GM21576 (cell line): ENCODE results near the gene NLK.
"Not testable (repeated sequence)": the region's sequence is repeated elsewhere in the genome, so short reads cannot be mapped to it uniquely, and the experiment has no call there.

ENCODE experiments used
- ATAC-seq: cut with Tn5 transposase; IDR thresholded peaks from one replicate; pipeline ENCODE4 v1.9.1; 2021; ENCODE audit warnings: mild to moderate bottlenecking, moderate library complexity; ENCODE audit not compliant: unreplicated experiment

NLK gene

DNA sequence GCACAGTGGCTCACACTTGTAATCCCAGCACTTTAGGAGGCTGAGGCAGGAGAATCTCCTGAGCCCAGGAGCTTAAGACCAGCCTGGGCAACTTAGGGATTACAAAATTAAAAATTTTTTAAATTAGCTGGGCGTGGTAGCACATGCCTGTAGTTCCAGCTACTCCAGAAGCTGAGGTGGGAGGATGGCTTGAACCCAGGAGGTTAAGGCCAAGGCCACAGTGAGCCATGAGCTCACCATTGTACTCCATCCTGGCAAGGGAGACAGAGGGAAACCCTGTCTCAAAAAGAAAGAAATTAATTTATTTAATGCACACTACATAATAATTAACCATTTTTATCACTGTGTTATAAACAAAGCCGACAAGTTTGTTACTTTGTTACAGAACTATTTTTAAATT lies 145.5 kb downstream of the NLK start:
- ATAC-seq: no peak

DNA sequence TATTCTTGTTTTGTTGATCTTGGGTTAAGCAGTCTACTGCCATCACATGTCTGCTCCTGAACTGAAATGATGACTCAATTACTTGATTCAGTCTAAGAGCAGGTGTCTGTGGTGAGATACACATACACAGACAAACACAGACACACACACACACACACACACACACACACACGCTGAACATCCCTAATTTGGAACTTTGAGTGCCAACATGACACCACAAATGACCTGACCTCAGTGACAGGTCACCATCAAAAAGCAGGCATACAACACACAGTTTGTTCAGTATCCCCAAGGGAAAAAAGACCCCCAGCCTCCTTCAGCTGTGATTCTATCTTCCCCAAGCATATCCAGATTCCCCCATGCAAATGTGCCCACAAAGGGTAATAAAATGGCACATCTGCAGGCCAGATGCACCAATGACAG lies 146.4 kb downstream of the NLK start:
- ATAC-seq: no peak

DNA sequence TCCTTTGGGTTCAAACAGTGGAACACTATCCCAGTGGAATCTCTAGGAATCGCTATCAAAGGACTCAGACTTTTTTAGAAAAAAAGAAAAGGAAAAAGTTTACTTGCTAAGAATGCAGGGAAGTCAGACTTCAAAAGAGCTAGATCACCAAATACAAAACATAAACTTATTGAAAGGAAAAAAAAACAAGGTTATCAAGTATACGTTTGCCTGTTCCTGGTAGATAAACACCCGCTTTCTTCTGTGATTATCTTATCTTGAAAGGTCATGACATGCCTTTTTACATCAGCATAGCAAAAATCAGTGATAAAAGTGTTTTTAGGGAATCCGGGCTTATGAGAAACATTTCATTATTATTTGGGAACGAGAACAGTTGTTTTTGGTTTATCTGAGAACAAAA lies 147.2 kb downstream of the NLK start:
- ATAC-seq: no peak

DNA sequence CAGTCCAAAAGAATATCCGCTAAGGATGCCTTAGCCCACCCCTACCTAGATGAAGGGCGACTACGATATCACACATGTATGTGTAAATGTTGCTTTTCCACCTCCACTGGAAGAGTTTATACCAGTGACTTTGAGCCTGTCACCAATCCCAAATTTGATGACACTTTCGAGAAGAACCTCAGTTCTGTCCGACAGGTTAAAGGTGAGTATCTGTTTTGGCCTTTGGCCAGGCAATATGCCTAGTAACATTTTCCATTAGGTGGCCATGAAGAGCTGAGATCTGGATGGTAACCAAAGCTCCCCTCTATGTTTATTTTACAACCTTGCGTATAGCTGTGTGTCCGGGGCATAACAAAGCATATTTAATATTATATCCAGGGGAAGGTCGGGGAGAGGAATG lies 148.5 kb downstream of the NLK start:
- no peak for ATAC-seq

DNA sequence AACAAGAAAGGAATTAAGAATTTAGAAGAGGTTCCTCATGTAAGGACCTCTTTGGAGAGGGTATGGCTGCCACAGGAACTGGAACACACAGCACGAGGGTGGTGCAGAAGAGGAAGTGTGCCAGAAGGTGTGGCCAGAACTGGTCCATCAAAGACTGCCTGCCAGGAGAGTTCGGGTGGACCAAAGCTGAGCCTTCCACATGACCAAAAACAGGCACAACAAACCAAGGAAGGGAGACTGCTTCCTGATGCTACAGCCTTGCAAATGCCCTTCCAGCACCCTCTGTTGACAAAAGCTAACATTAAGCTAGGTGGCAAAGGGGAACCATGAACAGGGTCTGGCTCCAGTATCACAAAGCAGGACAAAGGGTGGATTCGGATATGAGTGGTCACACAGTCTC lies 150.8 kb downstream of the NLK start:
- ATAC-seq: no peak

DNA sequence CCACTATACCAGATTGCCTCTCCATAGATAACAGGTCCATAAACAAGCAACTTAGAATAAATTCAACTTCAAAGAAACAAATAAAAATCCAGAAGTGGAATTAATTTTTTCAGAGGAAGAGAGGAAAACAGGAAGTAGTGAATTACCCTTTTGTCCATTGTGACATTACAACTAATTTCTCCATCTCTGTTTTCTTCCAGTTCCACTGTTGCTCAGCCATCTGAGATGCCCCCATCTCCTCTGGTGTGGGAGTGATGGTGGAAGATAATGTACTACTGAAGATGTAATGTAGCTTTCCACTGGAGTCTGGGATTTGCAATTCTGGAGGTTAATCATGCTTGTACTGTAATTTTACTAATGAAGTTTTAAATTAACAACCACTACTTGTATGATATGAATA lies 151.9 kb downstream of the NLK start:
- no peak for ATAC-seq

DNA sequence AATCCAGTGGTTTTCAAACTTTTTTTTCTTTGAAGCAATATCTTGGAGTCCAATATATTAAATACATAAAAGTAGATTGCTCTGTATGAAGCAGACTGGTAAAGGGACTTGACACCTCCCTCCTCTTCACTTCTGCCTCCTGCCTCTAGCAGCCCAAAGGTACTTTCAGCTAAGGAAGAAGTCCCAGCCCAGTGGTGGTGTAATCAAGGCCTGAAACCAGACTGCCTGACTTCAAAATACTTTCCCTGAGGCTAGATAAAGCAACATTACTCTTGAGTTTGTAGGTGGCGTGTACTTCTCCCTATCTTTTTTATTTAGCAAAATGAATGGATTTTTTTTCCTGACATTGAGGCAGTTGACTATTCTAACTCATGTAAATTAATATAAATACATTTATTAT lies 154.2 kb downstream of the NLK start:
- ATAC-seq: no peak

DNA sequence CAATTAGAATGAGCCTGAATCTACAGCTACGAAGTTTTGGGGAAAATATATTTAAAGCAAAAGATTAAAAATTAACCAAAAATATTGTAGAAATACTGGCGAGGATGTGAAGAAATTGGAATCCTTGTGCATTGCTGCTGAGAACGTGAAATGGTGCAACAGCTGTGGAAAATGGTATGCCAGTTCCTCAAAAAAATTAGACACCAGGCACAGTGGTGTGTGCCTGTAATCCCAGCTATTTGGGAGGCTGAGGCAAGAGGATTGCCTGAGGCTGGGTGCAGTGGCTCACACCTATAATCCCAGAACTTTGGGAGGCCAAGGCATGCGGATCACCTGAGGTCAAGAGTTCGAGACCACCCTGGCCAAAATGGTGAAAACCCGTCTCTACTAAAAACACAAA lies 156.6 kb downstream of the NLK start:
- no peak for ATAC-seq

DNA sequence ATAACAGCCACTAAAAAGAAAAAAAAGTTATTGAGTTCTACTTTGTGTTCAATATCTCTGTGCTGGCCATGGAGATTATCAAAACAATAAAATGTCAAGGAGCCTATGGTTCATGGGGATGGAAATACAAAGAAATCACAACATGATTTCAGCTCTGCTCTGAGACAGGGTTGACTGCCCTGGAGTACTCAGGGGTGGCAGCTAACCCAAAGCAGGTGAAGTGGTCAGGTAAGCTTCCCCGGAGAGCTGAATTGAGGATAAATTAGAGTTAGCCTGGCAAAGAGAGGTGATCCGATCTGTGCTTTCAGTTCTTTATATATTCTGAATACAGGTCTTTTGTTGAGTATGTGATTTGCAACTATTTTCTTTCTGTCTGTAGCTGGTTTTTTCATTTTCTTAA lies 157.3 kb downstream of the NLK start:
- ATAC-seq: no peak

DNA sequence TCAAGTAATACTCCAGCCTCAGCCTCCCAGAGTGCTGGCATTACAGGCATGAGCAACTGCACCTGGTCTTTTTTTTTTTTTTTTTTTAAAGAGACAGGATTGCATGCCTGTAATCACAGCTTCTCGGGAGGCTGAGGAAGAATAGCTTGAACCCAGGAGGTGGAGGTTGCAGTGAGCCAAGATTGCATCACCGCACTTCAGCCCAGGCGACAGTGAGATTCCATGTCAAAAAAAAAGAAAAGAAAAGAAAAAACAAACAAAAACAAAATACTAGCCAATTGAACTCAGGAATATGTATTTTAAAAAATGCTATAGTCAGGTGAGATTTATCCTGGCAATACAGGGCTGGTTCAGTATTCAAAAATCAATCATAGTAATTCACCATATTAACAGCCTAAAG lies 158.8 kb downstream of the NLK start:
- no peak for ATAC-seq

DNA sequence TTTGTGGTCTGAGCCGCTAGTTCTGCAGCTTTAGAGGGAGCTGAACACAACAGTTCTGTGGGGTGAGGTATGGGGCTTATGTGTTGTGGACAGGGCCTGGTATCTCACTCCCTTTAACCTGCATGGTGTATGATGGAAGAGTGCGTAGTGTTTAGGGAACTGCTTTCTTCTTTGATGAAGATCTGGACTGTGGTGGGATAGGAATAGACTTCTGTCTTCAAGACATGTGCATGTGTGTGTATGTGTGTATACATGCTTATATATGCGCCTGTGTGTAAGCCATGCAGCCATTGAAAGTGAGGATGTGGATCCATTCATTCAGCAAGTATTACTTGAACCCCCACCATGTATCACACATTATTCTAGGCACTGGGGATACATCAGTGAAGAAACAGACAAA lies 161.8 kb downstream of the NLK start:
- no peak for ATAC-seq

DNA sequence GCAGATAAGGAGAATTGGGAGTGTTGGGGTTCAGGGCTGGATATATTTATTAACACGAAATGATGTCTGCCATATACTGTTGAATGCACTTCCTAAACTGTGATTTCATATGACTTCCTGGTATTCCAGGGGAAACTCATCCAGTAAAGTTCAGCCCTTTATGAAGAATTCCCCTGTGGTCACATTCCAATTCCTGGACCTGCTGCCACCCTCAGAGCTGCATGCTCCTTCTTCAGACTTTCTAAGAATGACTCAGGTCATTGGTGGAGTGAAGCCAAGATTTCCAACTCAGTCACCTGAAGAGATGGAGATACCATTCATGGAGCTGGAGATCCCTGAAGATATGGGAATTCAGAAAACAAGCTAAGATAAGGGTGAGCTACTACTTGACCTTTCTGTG lies 162.3 kb downstream of the NLK start:
- ATAC-seq: no peak

DNA sequence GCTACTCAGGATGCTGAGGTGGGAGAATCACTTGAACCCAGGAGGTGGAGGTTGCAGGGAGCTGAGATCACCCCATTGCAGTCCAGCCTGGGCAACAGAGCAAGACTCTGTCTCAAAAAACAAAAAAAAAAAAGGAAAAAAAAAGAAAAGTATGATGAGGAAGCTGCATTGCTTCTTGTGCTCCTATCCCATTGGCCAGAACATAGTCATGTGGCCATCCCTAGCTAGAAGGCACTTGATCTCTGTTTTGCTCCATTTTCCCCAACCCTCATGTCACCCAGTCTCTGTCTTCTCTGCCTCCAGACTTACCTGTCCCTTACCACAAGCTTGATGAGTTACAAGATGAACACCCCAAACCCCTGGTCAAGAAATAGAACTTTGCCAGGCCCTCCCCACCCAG lies 163.8 kb downstream of the NLK start:
- ATAC-seq: no peak

DNA sequence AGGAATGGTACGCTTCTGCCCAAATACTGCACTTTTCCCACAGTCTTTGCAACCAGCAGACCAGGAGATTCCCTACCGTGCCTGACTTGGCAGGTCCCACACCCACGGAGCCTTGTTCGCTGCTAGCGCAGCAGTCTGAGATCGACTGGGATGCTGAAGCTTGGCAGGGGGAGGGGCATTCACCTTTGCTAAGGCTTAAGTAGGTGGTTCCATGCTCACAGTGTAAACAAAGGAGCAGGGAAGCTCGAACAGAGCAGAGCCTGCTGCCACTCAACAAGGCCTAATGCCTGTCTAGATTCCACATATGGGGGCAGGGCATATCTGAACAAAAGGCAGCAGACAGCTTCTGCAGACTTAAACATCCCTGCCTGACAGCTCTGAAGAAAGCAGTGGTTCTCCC lies 169.3 kb downstream of the NLK start:
- no peak for ATAC-seq

DNA sequence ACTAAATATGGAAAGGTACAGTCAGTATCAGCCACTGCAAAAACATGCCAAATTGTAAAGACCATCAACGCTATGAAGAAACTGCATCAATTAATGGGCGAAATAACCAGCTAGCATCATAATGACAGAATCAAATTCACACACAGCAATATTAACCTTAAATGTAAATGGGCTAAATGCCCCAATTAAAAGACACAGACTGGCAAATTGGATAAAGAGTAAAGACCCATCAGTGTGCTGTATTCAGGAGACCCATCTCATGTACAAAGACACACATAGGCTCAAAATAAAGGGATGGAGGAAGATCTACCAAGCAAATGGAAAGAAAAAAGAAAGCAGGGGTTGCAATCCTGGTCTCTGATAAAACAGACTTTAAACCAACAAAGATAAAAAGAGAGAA lies 171.1 kb downstream of the NLK start:
- ATAC-seq: not testable (repeated sequence)

DNA sequence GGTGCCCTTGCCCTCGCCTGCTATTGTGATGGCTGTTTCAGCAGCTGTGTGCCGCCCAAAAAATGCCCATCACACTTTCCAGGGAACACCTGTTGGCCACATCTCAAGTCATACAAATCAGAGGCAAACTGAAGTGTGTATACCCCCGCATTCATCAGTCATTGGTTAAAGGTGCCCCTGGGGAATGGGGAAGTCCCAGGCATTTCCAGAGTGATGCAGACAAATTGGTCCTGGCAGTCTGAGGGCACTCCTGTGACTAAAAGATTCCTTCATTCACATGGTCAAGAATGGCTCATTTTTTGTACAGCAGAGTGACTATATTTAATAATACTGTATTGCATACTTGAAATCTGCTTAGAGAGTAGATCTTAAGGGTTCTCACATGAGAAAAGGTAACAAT lies 173.6 kb downstream of the NLK start:
- ATAC-seq: no peak

DNA sequence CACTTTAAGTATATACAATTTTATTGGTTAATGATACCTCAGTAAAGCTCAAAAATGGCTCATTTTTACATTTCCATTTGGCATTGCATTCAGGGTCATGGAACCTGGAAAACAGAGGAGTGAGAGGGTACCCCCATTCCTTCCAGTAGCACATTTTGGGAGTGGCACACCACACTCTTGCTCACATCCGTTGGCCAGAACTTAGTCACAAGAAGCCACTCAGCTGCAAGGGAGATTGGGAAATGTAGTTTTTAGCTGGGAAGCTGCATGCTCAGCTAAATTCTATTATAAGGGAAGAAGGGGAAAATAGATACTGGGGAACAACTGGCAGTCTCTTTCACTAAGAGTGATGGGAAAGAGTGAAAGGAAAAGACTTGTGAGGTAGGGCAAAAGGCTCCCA lies 174.1 kb downstream of the NLK start:
- ATAC-seq: no peak

DNA sequence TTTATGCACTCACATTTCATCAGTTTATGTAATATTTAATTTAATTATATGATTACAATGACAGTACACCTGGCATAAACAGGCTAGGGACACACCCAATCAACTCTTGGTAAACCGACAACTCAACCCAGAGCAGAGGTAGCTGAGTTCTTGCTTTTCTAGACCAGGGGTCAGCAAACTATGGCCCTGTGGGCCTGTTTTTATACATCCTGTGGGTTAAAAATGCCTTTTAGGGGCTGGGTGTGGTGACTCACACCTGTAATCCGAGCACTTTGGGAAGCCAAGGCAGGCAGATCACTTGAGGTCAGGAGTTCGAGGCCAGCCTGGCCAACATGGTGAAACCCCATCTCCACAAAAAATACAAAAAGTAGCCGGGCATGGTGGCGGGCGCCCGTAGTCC lies 177.3 kb downstream of the NLK start:
- no peak for ATAC-seq

DNA sequence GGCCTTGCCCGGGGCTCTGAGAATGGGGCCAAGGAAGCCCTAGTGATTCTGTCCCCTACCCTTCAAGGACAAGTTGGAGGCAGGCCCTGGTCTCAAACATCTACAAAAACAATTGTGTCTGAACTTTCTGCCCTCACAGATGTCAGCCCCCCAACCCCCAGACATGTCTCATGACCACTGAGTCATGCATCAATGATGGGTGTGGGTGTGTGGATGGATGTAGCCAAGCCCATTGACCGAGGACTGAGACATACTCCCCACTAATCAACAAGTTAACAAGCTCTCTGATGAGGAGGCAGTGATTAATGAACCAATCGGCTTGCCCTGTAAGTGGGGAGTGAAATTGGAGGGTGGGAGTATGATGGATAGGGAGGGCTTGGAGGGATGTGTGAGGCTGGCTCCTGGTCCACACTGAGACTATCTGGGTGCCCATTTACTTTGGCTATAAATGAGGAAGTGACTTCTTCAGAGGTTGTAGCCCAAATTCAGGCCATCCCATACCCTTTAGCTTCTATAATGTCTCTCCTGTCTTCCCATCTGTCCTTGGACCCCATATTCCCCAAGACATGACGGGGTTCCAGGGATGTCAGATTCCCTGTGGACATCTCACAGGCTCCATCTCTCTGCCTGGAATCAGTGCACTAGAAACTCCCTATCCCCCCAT lies 179.4 kb downstream of the NLK start:
- no peak for ATAC-seq

DNA sequence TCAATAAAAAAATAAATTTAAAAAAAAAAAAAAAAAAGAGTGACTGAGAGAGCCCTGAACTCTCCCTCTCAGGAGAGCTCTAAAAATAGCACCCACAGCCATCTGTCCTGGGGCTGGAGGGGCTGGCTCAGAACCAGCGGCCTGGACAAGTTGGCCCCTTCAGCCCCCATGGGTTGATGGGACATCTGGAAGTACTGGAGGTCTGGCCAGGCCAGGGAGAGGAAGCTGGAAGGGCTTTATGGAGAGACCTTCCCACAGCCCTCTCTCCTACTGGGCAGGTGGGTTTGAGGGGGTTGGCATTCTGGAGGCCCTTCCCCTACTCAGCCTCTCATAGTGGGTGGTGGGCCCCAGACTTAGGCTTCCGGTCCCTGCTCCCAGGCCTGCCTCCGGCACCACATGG lies 182.8 kb downstream of the NLK start:
- ATAC-seq: no peak

DNA sequence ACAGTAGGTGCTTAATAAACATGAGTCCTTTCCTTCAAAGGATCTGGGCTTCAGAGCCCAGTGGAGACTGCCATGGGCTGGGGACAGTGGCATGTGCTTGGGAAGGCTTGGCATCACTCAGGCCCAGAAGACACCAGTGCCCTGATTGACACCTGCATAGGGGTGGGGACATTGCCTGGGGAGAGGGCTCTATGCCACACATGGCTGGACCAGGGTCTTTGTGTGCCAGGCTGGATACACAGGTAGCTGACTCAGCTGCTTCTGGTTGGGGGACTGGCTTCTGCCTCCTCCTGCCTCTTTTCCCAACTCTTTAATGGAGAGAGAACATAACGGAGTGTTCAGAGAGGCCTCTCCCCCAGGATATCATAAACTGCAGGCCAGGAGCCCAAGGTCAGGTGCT lies 183.4 kb downstream of the NLK start:
- ATAC-seq: no peak

DNA sequence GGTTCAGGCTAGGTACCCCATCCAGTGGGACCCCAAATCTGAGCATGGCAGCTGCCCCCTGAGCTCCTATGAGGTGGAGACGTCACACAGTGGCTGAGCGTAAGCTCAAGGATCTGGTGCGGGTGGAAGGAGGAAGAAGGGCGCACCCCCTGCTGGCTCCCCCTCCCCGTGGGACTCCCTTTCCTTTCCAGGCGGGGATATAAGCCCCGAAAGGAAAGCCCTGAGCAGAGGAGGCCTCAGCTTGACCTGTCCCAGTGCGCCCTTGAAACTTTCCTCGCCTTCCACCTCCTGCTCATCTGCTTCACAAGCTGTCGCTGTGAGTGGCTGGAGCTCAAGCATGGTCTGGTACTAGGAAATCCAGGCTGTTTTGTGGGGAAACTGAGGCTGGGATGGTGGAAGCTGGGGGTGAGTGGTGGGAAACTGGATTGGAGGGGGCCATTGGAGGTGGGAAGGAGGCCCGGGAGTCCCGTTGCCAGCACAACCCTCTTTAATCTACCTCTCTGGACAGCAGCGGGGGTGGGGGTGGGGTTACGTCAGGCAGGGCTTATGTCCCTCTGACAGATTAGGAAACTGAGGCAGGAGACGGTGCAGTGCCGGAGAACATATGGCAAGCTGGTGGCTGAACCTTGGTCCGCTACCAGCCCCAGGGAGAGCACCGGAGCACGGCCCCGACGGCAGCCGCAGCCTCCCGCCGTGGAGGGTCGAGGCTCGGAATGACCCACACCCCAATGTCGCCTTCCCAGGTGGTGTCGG lies 184.3 kb downstream of the NLK start:
- ATAC-seq: no peak
